Measurements from ENCODE around the gene GPR108.

Gene GPR108

GRCh38 chr19:6700586-6701316 is 36.6 kb downstream of the GPR108 start:
- no peak for DNase-seq

- no peak for DNase-seq
Observed at GRCh38 chr19:6699935-6700334, 37.4 kb downstream of the GPR108 start.

- DNase-seq = no peak
Observed at GRCh38 chr19:6697291-6697690, 40.1 kb downstream of the GPR108 start.

GRCh38 chr19:6696239-6696820 is 41.0 kb downstream of the GPR108 start:
- DNase-seq = no peak

- DNase-seq = no peak
Observed at GRCh38 chr19:6694147-6694815, 43.1 kb downstream of the GPR108 start.

GRCh38 chr19:6693681-6694080 is 43.7 kb downstream of the GPR108 start:
- no peak for DNase-seq

- no peak for DNase-seq
Observed at GRCh38 chr19:6693056-6693471, 44.3 kb downstream of the GPR108 start.

- DNase-seq = no peak
Observed at GRCh38 chr19:6692027-6692426, 45.4 kb downstream of the GPR108 start.

- DNase-seq = no peak
Observed at GRCh38 chr19:6691342-6691741, 46.0 kb downstream of the GPR108 start.

GRCh38 chr19:6690160-6690885 is 47.1 kb downstream of the GPR108 start:
- DNase-seq = no peak

GRCh38 chr19:6687114-6687513 is 50.3 kb downstream of the GPR108 start:
- DNase-seq = no peak

GRCh38 chr19:6686628-6686975 is 50.8 kb downstream of the GPR108 start:
- DNase-seq = no peak

GRCh38 chr19:6685962-6686627 is 51.3 kb downstream of the GPR108 start:
- DNase-seq = no peak

GRCh38 chr19:6685482-6685881 is 51.9 kb downstream of the GPR108 start:
- DNase-seq = no peak

- DNase-seq = no peak
Observed at GRCh38 chr19:6683971-6684370, 53.4 kb downstream of the GPR108 start.

GRCh38 chr19:6682607-6683128 is 54.7 kb downstream of the GPR108 start:
- no peak for DNase-seq

- no peak for DNase-seq
Observed at GRCh38 chr19:6680141-6680540, 57.2 kb downstream of the GPR108 start.
